GM04504 (cell line): ENCODE data around the gene RGS19.

ENCODE experiments used
- DNase-seq: peaks from one replicate; pipeline ENCODE4 v3.0.0-alpha.2; 2012; ENCODE audit warnings: low read depth

Gene RGS19

GRCh38 chr20:64035066-64035932 is 44.0 kb downstream of the RGS19 start:
- no peak for DNase-seq

GRCh38 chr20:64033981-64034493 is 45.3 kb downstream of the RGS19 start:
- no peak for DNase-seq

- no peak for DNase-seq
These were observed 46.4 kb downstream of the RGS19 start for GRCh38 chr20:64032706-64033624.

- DNase-seq: no peak
These were observed 47.5 kb downstream of the RGS19 start for GRCh38 chr20:64031822-64032314.

- no peak for DNase-seq
These were observed 48.8 kb downstream of the RGS19 start for GRCh38 chr20:64030371-64031134.

- DNase-seq: no peak
These were observed 49.8 kb downstream of the RGS19 start for GRCh38 chr20:64029293-64030117.

- no peak for DNase-seq
These were observed 51.2 kb downstream of the RGS19 start for GRCh38 chr20:64027981-64028685.

- DNase-seq: no peak
These were observed 53.4 kb downstream of the RGS19 start for GRCh38 chr20:64025826-64026412.

- DNase-seq: no peak
These were observed 54.1 kb downstream of the RGS19 start for GRCh38 chr20:64025101-64025825.

- no peak for DNase-seq
These were observed 55.0 kb downstream of the RGS19 start for GRCh38 chr20:64024141-64024990.

GRCh38 chr20:64023361-64024140 is 55.8 kb downstream of the RGS19 start:
- DNase-seq: no peak
